Measurements from ENCODE around the gene PFN2.
A peak's percentile ranks its signal among the peaks of the same experiment; 100 is the strongest.
"Not testable (repeated sequence)": the region's sequence is repeated elsewhere in the genome, so short reads cannot be mapped to it uniquely, and the experiment has no call there.

PFN2 gene

GRCh38 chr3:149970716-149971402 is at the start of gene PFN2:
Gene PFN2 (minus strand): TSS chr3:149970895. CDS start chr3:149970856, 39 bp downstream.
- DNase-seq (ENCODE audit: insufficient read length, low spot score), result peak; percentile 34
- no peak for FAIRE-seq

- FAIRE-seq, result no peak
Observed at GRCh38 chr3:150015901-150016300, 45.2 kb upstream of the PFN2 start.

DNA sequence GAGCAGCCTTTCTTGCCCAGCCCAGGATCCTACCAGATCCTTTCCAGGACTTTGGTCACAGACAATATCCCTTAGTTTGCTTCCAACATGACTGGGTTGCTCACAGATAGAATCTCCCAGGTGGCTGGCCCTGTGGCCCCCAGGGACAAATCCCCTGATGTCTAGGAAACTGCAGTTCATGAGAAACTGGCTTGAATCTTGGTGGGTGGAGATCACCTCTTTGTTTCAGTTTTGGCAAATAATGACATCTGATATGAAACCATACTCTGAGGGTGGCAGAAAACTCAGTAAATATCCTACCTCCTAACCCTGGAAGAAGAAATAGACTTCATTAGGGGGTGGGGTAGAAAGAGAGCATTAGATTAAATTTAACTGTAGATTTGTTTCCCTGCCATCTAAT is 44.1 kb upstream of the PFN2 start:
- no peak for FAIRE-seq
- DNase-seq (ENCODE audit: insufficient read length, low spot score), result no peak

More at GRCh38 chr3:150015901-150016300, 45.2 kb upstream of the PFN2 start:
- DNase-seq (ENCODE audit: insufficient read length, low spot score), result no peak

- FAIRE-seq (no peak), DNase-seq (ENCODE audit: insufficient read length, low spot score) (no peak)
Observed at GRCh38 chr3:150013801-150014200, 43.1 kb upstream of the PFN2 start.

DNA sequence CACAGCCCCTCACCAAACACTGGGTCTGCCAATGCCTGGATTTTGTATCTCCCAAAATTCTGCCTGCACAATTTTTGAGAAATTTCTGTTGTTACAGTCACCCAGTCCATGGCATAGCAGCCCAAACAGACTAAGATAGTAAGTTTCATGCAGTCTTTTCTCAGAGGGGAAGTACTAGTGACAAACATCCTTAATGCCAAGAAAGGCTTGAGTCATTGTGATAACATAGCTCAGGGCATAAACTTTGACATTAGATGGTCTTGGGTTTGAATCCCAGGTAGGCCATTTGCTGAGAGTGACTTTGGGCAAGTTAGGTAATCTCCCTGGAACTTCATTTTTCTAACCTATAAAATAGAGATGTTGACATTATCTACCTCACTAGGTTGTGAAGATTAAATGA is 36.1 kb upstream of the PFN2 start:
- FAIRE-seq, result no peak
- DNase-seq (ENCODE audit: insufficient read length, low spot score), result no peak

DNA sequence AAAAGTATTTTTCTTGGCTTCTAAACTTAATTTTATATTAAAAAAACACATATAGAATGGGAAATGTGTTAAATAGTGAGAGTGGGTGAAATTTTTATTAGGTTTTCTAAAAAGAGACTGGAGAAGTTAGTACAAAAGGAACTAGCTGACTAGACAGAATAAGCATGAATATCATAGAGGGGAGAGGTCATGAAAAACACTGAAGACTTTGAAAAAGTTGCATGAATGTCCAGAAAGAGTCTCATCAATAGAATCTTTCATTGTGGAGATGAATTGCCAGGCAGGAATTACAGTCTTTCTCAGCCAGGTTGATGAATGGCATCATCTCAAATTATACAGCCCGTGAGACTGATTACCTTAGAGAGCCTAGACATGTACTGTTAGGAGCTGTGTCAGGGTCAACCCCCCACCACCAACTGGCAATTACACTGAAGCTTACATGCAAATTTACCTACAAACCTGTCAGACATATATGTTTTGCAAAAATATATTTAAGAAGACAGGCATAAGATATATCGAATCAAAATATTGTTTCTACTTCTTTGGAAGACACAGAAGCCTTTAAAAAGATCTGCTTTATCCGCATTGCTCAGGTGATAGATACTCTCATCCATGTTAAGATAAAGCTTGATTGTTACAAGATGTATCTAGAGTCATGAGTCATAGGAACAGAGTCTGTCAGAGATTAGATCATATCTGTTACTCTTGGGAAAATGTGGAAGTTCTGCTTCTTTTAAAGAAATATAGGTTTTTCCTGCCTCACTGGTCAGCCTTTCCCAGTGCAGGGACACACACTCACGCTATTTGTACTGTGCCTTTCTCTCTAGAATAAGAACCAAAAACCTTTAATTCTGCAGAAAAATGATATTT is 34.8 kb upstream of the PFN2 start:
- no peak for FAIRE-seq

DNA sequence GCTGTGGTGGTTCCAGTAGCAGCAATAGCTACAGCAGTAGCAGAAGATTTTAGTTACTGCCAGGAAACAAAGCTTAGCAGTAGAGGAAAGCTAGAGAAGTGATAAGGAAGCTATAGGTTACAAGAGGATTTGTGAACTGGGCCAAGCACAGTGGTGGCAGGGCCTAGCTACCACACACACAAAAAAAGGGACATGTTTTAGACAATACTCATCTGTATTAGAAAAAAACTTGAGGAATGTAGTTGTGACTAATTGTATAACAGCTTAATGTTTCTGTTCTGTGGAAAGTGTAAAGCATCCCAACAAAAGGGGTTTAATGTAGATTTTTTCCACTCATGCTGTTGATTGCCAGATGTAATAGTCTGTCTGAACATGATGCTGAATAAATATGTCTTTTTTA is 29.9 kb upstream of the PFN2 start:
- no peak for DNase-seq (ENCODE audit: insufficient read length, low spot score)
- FAIRE-seq, result no peak

More for the DNA sequence above, 34.8 kb upstream of the PFN2 start:
- DNase-seq (ENCODE audit: insufficient read length, low spot score), result no peak

GRCh38 chr3:149999421-149999820 is 28.7 kb upstream of the PFN2 start:
- no peak for FAIRE-seq
- DNase-seq (ENCODE audit: insufficient read length, low spot score), result no peak

GRCh38 chr3:149998946-149999345 is 28.3 kb upstream of the PFN2 start:
- DNase-seq (ENCODE audit: insufficient read length, low spot score) (no peak), FAIRE-seq (no peak)

DNA sequence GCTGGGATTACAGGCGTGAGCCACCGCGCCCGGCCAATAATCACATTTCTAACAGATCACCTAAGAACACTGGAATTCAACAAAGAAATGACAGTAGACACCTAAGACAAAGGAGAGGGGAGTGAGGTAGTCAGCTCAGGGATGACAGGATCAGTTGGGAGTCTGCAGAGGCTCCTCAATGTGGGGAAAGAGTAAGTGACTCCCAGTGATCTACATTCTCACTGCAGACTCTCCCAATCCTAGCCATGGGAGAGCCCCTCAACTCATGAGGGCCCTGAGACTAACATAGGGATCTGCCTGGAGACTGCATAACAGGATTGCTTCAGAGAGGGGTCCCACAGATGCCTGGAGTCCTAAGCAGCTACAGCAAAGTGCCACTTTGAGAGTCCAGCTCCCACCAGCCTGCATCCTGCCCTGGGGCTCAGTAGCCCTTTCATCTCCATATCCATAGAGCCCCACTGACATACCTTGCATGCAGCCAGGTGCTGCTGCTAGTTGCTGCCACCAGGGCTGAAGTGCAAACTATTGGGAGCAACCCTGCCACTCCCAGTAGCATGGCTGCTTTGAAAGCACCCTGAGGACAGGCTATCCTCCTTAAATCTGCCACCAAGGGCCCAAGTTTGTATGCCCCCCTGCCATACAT is 21.8 kb upstream of the PFN2 start:
- FAIRE-seq, result no peak
- DNase-seq (ENCODE audit: insufficient read length, low spot score), result no peak

DNA sequence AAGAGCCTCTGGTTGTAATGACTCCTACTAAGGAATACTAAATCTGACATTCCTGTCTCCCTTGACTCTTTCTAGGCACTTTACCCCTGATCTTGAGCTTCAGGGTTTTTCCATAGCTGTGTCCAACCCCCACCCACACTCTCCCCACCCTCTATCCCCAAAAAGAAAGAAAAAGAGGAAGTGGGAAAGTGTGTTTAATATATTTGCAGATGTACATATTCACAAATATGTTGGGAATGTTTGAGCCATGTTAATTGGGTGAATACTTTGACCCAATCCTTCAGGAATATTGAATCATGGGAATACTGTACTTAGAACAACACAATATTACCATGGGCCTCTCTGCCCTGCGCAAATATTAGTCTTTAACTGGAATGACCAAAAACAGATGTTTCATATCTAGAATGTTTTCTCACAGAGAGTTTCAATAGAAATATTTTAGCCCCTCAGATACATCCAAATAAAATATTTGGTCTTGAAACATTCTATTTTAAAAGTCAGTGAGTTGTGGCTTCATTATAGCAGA is 19.8 kb upstream of the PFN2 start:
- no peak for FAIRE-seq
- no peak for DNase-seq (ENCODE audit: insufficient read length, low spot score)

DNA sequence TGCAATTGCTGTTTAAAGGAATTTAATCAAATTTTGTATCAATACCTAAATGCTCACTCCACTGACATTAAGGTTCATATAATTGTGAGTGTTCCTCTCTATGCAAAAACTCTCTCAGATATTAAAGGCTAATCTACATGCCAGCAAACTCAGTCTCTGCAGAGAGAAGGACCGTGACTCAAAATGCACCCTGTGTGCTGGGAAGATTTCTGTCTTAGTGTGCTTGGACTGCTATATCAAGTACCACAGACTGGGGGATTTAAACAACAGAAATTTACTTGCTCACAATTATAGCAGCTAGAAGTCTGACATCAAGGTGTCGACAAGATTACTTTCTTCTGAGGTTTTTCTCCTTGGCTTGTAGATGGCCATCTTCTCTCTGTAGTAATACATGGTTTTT is 18.6 kb upstream of the PFN2 start:
- no peak for DNase-seq (ENCODE audit: insufficient read length, low spot score)
- FAIRE-seq, result no peak

GRCh38 chr3:149983628-149984027 is 12.9 kb upstream of the PFN2 start:
- no peak for FAIRE-seq
- no peak for DNase-seq (ENCODE audit: insufficient read length, low spot score)

DNA sequence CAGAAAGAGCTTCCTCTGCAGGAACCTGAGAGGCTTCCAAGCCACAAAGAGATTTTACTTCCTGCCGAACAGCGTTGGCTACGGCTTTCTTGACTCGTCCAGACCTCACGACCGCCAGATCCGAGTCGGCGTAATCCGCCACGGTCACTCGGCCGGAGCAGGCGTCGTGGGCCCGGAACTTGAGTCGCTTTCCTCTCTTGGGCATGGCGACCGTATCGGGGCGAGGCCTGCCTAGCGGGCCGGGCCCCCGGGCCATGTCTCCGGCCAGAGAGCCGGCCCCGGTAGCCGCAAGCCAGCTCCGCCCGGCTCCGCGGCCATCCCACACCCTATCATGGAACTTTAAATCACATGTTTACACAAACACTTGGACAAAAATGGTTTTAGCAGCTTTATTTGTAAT is 12.4 kb upstream of the PFN2 start:
- FAIRE-seq; DNase-seq (ENCODE audit: insufficient read length, low spot score): not testable (repeated sequence)

DNA sequence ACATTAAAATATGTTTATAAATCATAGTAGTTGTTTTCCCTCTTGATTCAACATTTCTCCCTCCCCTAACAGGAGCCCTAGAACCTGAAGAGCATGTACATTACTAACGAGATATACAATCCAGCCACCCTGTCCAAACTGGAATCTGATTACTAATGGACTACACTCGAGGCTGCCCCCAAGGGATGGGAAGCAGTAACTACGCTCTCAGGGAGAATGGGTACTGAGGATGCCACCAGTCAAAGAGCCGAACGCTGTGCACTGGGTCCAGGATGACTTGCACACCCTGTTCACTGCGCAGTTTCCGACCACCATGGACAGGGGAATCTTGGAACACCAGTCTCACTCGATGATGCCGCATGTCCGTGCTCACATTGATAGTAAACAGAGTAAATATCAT is 11.3 kb upstream of the PFN2 start:
- not testable (repeated sequence) for DNase-seq (ENCODE audit: insufficient read length, low spot score)
- FAIRE-seq, result peak; percentile 26

DNA sequence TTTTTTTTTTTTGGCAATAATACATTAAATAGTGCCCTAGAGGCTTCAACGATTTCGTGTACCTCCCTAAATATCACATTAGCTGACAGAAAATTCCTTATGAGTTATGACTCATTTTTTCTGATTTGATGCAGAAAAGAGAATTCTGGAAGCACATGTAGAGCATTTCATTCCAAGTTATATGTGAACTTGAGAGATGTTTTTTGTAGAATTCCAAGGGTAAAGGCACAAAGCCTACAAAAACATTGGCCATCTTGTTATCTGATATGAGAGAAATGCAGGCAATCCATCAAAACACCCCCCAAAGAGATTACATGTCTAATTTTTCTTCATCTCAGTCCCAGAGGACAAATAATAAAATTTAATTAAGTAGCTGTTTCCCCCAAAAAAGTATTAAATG is 6.7 kb upstream of the PFN2 start:
- DNase-seq (ENCODE audit: insufficient read length, low spot score) (no peak), FAIRE-seq (no peak)

GRCh38 chr3:149975919-149976318 is 5.2 kb upstream of the PFN2 start:
- DNase-seq (ENCODE audit: insufficient read length, low spot score) (no peak), FAIRE-seq (no peak)

DNA sequence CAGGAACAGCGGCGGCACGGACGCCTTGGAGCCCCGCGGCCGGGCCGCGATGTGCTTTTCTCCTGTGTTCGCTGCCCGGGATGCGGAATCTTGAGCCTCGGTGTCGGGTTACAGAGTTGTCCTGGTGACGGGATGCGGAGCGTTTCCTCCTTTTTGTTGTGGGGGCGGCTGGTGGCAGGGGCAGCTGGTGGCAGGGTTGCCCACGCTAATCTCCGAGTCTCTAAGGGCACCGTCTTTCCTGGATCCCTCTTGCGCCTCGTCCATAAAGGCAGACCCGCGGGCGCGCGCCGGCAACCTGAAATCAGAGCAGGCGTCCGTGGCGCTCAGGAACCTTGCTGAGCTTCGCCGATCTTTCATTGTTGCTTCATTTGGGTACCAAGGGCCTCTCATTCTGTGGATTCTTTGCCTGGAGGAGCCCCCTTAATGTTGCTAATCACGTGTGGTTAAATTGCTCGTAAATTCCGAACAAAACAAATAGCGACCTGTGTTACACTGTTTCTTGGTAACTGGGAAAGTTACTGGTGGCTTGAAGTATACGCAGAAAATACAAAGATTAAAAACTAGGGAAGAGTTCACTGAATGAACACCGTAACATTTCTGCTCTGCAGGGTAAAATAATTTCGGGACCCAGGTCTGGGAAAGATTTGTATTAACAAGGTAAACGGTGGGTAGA is 844 bp upstream of the PFN2 start:
- DNase-seq (ENCODE audit: insufficient read length, low spot score) (peak; percentile 12), FAIRE-seq (no peak)

GRCh38 chr3:149969940-149970715 is 567 bp downstream of the PFN2 start:
- peak; percentile 39 for DNase-seq (ENCODE audit: insufficient read length, low spot score)
- no peak for FAIRE-seq

Data from GM19239 (cell line).